Measurements from ENCODE around the gene MAP4K2.

DNA sequence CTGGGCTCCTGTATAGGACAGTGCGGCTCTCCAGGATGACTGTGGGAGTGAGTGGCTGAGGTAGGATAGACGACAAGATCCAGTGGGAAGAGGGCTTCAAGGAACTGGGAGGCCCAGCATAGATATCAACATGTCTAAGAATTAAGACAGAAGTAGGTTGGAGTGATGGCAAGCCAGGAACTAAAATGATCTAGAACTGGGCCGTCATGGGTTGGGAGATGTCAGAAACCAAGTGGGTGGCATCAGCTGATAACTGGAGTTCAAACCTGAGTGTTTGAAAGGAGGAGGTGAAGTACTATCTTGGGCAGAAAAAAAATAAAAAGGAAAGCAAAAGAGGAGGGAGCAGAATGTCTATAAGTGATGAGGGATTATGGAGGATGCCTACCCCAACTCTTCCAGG is 14.5 kb upstream of the MAP4K2 start:
- TF ChIP-seq, protein P1, sequence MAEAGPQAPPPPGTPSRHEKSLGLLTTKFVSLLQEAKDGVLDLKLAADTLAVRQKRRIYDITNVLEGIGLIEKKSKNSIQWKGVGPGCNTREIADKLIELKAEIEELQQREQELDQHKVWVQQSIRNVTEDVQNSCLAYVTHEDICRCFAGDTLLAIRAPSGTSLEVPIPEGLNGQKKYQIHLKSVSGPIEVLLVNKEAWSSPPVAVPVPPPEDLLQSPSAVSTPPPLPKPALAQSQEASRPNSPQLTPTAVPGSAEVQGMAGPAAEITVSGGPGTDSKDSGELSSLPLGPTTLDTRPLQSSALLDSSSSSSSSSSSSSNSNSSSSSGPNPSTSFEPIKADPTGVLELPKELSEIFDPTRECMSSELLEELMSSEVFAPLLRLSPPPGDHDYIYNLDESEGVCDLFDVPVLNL (CRISPR knock-in tag; IDR thresholded peaks at IDR 0.05; ENCODE audit: borderline replicate concordance, low read depth): no peak
- TF ChIP-seq, protein P2, sequence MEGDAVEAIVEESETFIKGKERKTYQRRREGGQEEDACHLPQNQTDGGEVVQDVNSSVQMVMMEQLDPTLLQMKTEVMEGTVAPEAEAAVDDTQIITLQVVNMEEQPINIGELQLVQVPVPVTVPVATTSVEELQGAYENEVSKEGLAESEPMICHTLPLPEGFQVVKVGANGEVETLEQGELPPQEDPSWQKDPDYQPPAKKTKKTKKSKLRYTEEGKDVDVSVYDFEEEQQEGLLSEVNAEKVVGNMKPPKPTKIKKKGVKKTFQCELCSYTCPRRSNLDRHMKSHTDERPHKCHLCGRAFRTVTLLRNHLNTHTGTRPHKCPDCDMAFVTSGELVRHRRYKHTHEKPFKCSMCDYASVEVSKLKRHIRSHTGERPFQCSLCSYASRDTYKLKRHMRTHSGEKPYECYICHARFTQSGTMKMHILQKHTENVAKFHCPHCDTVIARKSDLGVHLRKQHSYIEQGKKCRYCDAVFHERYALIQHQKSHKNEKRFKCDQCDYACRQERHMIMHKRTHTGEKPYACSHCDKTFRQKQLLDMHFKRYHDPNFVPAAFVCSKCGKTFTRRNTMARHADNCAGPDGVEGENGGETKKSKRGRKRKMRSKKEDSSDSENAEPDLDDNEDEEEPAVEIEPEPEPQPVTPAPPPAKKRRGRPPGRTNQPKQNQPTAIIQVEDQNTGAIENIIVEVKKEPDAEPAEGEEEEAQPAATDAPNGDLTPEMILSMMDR (IDR thresholded peaks at IDR 0.05): no peak
- TF ChIP-seq, protein P3, sequence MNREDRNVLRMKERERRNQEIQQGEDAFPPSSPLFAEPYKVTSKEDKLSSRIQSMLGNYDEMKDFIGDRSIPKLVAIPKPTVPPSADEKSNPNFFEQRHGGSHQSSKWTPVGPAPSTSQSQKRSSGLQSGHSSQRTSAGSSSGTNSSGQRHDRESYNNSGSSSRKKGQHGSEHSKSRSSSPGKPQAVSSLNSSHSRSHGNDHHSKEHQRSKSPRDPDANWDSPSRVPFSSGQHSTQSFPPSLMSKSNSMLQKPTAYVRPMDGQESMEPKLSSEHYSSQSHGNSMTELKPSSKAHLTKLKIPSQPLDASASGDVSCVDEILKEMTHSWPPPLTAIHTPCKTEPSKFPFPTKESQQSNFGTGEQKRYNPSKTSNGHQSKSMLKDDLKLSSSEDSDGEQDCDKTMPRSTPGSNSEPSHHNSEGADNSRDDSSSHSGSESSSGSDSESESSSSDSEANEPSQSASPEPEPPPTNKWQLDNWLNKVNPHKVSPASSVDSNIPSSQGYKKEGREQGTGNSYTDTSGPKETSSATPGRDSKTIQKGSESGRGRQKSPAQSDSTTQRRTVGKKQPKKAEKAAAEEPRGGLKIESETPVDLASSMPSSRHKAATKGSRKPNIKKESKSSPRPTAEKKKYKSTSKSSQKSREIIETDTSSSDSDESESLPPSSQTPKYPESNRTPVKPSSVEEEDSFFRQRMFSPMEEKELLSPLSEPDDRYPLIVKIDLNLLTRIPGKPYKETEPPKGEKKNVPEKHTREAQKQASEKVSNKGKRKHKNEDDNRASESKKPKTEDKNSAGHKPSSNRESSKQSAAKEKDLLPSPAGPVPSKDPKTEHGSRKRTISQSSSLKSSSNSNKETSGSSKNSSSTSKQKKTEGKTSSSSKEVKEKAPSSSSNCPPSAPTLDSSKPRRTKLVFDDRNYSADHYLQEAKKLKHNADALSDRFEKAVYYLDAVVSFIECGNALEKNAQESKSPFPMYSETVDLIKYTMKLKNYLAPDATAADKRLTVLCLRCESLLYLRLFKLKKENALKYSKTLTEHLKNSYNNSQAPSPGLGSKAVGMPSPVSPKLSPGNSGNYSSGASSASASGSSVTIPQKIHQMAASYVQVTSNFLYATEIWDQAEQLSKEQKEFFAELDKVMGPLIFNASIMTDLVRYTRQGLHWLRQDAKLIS (CRISPR knock-in tag; IDR thresholded peaks at IDR 0.05; ENCODE audit: borderline replicate concordance): no peak
- no peak for TF ChIP-seq CBFB (CRISPR knock-in tag; IDR thresholded peaks at IDR 0.05; ENCODE audit: low read depth)
- TF ChIP-seq, protein P4, sequence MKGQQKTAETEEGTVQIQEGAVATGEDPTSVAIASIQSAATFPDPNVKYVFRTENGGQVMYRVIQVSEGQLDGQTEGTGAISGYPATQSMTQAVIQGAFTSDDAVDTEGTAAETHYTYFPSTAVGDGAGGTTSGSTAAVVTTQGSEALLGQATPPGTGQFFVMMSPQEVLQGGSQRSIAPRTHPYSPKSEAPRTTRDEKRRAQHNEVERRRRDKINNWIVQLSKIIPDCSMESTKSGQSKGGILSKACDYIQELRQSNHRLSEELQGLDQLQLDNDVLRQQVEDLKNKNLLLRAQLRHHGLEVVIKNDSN (CRISPR knock-in tag; IDR thresholded peaks at IDR 0.05): no peak
- TF ChIP-seq SP1 (CRISPR knock-in tag; conservative IDR thresholded peaks at IDR 0.05): no peak
